ENCODE measurements around the gene NCSTN. TPM values are rescaled to one million over a fixed set of nuclear protein-coding genes. Genes with fewer than 3 reads are reported as not detected.
A peak's percentile ranks its signal among the peaks of the same experiment; 100 is the strongest.

Gene NCSTN
- total RNA-seq, 1 experiment from 2014 or later: 93.7 TPM

DNA sequence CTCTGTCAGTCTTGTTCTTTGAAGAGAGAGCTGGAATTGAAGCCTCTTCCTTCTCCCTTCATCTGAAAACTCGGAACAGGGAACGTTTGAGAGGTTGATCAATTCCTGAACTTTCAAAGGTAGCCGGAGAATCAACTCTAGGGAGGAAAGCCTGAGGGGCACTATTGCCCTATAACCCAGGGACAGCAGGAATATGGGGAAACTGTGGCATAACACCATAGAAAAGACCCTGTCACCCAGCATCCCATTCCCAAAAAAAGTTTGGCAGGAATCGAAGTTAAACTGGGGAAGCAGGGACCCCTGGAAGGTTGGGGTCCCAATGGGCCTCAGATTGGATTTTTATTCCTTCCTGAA is 18.6 kb downstream of the NCSTN start:
- Histone ChIP-seq H3K4me3 (ENCODE audit: low read depth in 2 of 2, low read length in 2 of 2) (no peak overlapping the region), H3K4me1 (ENCODE audit: control insufficient read depth, insufficient read depth, low read length) (no peaks in the 10 kb centered on the region), H3K27ac (ENCODE audit: low read length) (peak overlapping the region; percentile 34; the same call in 1 of the 2 replicates), H3K9me3 (ENCODE audit: control insufficient read depth, insufficient read depth, low read depth, low read length) (no peaks in the 10 kb centered on the region), H3K27me3 (ENCODE audit: control insufficient read depth, insufficient read depth, low read length) (no peaks in the 10 kb centered on the region), H3K36me3 (ENCODE audit: control insufficient read depth, insufficient read depth, low read length) (no peaks in the 10 kb centered on the region)
- intact Hi-C loops (cut with micrococcal nuclease; ENCODE audit: unreplicated experiment) (no loop called here), in situ Hi-C loops (cut with HindIII; ENCODE audit: low pct_unique_long_range_greater_than_20kb, low sequenced_read_pairs) (no loop called here)
- ATAC-seq: no peak
- CTCF ChIA-PET: interaction anchor here (0.6 kb wide), 1 partner anchor 258 kb away, joined by 3 read pairs; no protein-coding TSS in a partner anchor
- no peak for TF ChIP-seq SIN3A (IDR thresholded peaks at IDR 0.05; ENCODE audit: borderline replicate concordance, insufficient read depth, low read depth, low read length)
- DNase-seq (ENCODE audit: low read depth, low spot score): no peak
- BruUV-seq (replicated peaks): no TSS peak
- POLR2A ChIA-PET: interaction anchor here (0.6 kb wide), 1 partner anchor 670 kb away, joined by 3 read pairs; no protein-coding TSS in a partner anchor

DNA sequence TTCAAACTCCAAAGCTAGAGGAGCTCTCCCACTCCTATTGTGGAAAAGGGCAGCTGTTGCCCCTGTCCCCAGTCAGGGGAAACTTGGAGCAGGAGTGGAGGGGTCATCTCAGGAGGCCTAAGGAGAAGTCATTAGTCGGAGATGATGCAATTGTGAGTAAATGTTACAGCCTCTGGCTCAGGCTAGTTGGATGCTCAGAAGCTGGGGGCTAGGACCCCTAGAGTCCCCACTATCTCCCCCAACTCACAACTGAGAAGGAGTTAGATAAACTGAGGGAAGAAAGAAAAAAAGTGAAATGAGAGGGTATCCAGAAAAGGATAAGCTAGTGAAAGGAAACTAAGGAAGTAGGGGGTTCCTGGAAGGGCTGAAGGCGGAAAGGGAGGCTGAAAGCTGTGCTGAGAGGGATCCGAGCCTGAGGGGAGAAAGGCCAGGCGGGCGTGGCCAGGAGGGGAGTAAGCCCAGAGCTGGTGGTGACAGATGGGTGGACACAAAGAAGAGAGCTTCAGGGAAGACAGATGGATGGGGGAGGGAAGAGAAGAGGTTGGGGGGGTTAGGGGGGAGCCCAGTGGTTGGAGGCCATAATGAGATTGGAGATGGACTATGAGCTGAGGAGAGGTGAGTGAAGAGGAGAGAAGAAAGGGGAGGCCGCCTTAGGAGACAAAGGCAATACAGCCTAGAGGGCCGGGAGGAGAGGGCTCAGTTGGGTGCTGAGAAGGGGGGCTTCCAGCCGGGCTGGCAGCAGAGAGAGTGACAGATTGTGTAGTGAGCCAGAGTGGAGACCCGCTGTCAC is 19.2 kb downstream of the NCSTN start:
- Histone ChIP-seq H3K27me3 (ENCODE audit: control insufficient read depth, insufficient read depth, low read length) (no peaks in the 10 kb centered on the region), H3K4me3 (ENCODE audit: low read depth in 2 of 2, low read length in 2 of 2) (no peak overlapping the region), H3K36me3 (ENCODE audit: control insufficient read depth, insufficient read depth, low read length) (no peaks in the 10 kb centered on the region), H3K9me3 (ENCODE audit: control insufficient read depth, insufficient read depth, low read depth, low read length) (no peaks in the 10 kb centered on the region), H3K27ac (ENCODE audit: low read length) (peak overlapping the region; percentile 34; the same call in 1 of the 2 replicates), H3K4me1 (ENCODE audit: control insufficient read depth, insufficient read depth, low read length) (no peaks in the 10 kb centered on the region)
- DNase-seq (ENCODE audit: low read depth, low spot score) (no peak), ATAC-seq (no peak)
- in situ Hi-C loops (cut with HindIII; ENCODE audit: low pct_unique_long_range_greater_than_20kb, low sequenced_read_pairs) (no loop called here), intact Hi-C loops (cut with micrococcal nuclease; ENCODE audit: unreplicated experiment) (no loop called here)
- TF ChIP-seq SIN3A (IDR thresholded peaks at IDR 0.05; ENCODE audit: borderline replicate concordance, insufficient read depth, low read depth, low read length) (no peak), POLR2AphosphoS5 (IDR thresholded peaks at IDR 0.05; ENCODE audit: low read depth, low read length) (no peak), TCF7L2 (IDR thresholded peaks at IDR 0.05; ENCODE audit: low read depth, low read length) (no peak)
- TF ChIP-seq, protein P1, sequence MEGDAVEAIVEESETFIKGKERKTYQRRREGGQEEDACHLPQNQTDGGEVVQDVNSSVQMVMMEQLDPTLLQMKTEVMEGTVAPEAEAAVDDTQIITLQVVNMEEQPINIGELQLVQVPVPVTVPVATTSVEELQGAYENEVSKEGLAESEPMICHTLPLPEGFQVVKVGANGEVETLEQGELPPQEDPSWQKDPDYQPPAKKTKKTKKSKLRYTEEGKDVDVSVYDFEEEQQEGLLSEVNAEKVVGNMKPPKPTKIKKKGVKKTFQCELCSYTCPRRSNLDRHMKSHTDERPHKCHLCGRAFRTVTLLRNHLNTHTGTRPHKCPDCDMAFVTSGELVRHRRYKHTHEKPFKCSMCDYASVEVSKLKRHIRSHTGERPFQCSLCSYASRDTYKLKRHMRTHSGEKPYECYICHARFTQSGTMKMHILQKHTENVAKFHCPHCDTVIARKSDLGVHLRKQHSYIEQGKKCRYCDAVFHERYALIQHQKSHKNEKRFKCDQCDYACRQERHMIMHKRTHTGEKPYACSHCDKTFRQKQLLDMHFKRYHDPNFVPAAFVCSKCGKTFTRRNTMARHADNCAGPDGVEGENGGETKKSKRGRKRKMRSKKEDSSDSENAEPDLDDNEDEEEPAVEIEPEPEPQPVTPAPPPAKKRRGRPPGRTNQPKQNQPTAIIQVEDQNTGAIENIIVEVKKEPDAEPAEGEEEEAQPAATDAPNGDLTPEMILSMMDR (IDR thresholded peaks at IDR 0.05): no peak
- TF ChIP-seq, protein P2, sequence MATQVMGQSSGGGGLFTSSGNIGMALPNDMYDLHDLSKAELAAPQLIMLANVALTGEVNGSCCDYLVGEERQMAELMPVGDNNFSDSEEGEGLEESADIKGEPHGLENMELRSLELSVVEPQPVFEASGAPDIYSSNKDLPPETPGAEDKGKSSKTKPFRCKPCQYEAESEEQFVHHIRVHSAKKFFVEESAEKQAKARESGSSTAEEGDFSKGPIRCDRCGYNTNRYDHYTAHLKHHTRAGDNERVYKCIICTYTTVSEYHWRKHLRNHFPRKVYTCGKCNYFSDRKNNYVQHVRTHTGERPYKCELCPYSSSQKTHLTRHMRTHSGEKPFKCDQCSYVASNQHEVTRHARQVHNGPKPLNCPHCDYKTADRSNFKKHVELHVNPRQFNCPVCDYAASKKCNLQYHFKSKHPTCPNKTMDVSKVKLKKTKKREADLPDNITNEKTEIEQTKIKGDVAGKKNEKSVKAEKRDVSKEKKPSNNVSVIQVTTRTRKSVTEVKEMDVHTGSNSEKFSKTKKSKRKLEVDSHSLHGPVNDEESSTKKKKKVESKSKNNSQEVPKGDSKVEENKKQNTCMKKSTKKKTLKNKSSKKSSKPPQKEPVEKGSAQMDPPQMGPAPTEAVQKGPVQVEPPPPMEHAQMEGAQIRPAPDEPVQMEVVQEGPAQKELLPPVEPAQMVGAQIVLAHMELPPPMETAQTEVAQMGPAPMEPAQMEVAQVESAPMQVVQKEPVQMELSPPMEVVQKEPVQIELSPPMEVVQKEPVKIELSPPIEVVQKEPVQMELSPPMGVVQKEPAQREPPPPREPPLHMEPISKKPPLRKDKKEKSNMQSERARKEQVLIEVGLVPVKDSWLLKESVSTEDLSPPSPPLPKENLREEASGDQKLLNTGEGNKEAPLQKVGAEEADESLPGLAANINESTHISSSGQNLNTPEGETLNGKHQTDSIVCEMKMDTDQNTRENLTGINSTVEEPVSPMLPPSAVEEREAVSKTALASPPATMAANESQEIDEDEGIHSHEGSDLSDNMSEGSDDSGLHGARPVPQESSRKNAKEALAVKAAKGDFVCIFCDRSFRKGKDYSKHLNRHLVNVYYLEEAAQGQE (IDR thresholded peaks at IDR 0.05; ENCODE audit: insufficient read depth in 1 of 2, low read depth in 2 of 2, low read length in 1 of 2): no peak
- CTCF ChIA-PET: interaction anchor here (0.6 kb wide), 1 partner anchor 257 kb away, joined by 3 read pairs; no protein-coding TSS in a partner anchor
- BruUV-seq (replicated peaks): no TSS peak
- POLR2A ChIA-PET: interaction anchor here (0.6 kb wide), 1 partner anchor 671 kb away, joined by 3 read pairs; no protein-coding TSS in a partner anchor

DNA sequence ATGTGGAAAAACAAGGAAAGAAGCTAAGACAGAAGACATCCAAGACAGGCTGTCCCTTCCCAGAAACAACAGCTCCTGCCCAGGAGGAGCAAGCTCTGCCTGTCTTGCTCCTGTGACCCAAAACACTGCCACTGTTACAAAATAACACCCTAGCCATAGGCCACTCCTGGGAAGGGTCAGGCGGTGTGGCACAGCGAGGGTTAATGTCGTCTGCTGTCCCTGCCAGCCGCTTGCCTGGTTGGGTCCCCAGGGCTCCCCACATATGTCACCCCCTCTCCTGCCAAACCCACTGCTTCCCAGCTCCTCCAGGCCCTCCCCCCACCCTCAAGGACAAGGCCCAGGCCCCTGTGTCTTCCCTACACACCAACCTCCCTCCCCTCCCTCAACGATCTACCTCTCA is 19.8 kb downstream of the NCSTN start:
- in situ Hi-C loops (cut with HindIII; ENCODE audit: low pct_unique_long_range_greater_than_20kb, low sequenced_read_pairs): no loop called here
- H3K9me3 ChIP-seq (ENCODE audit: control insufficient read depth, insufficient read depth, low read depth, low read length): no peaks in the 10 kb centered on the region
- TF ChIP-seq TCF7L2 (IDR thresholded peaks at IDR 0.05; ENCODE audit: low read depth, low read length) (no peak), POLR2AphosphoS5 (IDR thresholded peaks at IDR 0.05; ENCODE audit: low read depth, low read length) (no peak), SIN3A (IDR thresholded peaks at IDR 0.05; ENCODE audit: borderline replicate concordance, insufficient read depth, low read depth, low read length) (no peak)
- TF ChIP-seq, protein P1 (IDR thresholded peaks at IDR 0.05): no peak
- TF ChIP-seq, protein P2 (IDR thresholded peaks at IDR 0.05; ENCODE audit: insufficient read depth in 1 of 2, low read depth in 2 of 2, low read length in 1 of 2): no peak

More for the DNA sequence above, 19.8 kb downstream of the NCSTN start:
- no TSS peak for BruUV-seq (replicated peaks)
- H3K36me3 ChIP-seq (ENCODE audit: control insufficient read depth, insufficient read depth, low read length): no peaks in the 10 kb centered on the region
- POLR2A ChIA-PET: no interaction called here
- H3K27ac ChIP-seq (ENCODE audit: low read length): no peak overlapping the region
- no peaks in the 10 kb centered on the region for H3K27me3 ChIP-seq (ENCODE audit: control insufficient read depth, insufficient read depth, low read length)
- no peak for DNase-seq (ENCODE audit: low read depth, low spot score)
- ATAC-seq: 0 out of 2 replicates have a peak, but pooled peaks have one; percentile 31
- no peaks in the 10 kb centered on the region for H3K4me1 ChIP-seq (ENCODE audit: control insufficient read depth, insufficient read depth, low read length)
- CTCF ChIA-PET: interaction anchor here (1.4 kb wide), 1 partner anchor 9 kb away, joined by 3 read pairs; no protein-coding TSS in a partner anchor
- intact Hi-C loops (cut with micrococcal nuclease; ENCODE audit: unreplicated experiment): no loop called here
- no peak overlapping the region for H3K4me3 ChIP-seq (ENCODE audit: low read depth in 2 of 2, low read length in 2 of 2)

Measured in Panc1 (cell line).